GM12878 (cell line): ENCODE results near the gene NOC2L.
"Not testable (repeated sequence)": the region's sequence is repeated elsewhere in the genome, so short reads cannot be mapped to it uniquely, and the experiment has no call there.

Experiments
- BMI1 ChIP-seq: fragments of 450-650 bp; IDR thresholded peaks from 2 replicates; pipeline ENCODE4 v1.6.1; 2016; ENCODE audit warnings: mild to moderate bottlenecking, moderate library complexity, borderline replicate concordance
- CBX3 ChIP-seq: fragments of 200-600 bp; sonication (generic); IDR thresholded peaks from 2 replicates; pipeline ENCODE4 v1.6.1; 2016; ENCODE audit warnings: low read depth, borderline replicate concordance
- EZH2 ChIP-seq: IDR thresholded peaks from 2 replicates; pipeline ENCODE4 v1.6.1; 2012; ENCODE audit warnings: low read depth, mild to moderate bottlenecking, control low read depth, inconsistent platforms, low read length, borderline replicate concordance; ENCODE audit not compliant: control insufficient read depth
- NFIC ChIP-seq: IDR thresholded peaks from 2 replicates; pipeline ENCODE4 v1.6.1; 2012; ENCODE audit warnings: low read depth, mild to moderate bottlenecking, inconsistent platforms, low read length, moderate library complexity
- NFYB ChIP-seq: IDR thresholded peaks from 2 replicates; pipeline ENCODE4 v1.6.1; 2011; ENCODE audit warnings: low read depth, mild to moderate bottlenecking, low read length, improper control_type of control experiment, moderate library complexity; ENCODE audit not compliant: insufficient read depth
- POLR2A ChIP-seq: IDR thresholded peaks from 2 replicates; pipeline ENCODE4 v1.6.1; 2011; ENCODE audit warnings: low read depth, mild to moderate bottlenecking, low read length
- RAD21 ChIP-seq: IDR thresholded peaks from 2 replicates; pipeline ENCODE4 v1.6.1; 2011; ENCODE audit warnings: mild to moderate bottlenecking, low read depth, low read length, moderate library complexity; ENCODE audit not compliant: insufficient read depth
- RBBP5 ChIP-seq: fragments of 200-600 bp; sonication (generic); conservative IDR thresholded peaks from 2 replicates; pipeline ENCODE4 v1.6.1; 2016
- TARDBP ChIP-seq: IDR thresholded peaks from 2 replicates; pipeline ENCODE4 v1.6.1; 2016; ENCODE audit warnings: borderline replicate concordance
- ZNF207 ChIP-seq: fragments of 450-650 bp; IDR thresholded peaks from 2 replicates; pipeline ENCODE4 v1.6.1; 2014; ENCODE audit warnings: antibody characterized with exemption, mild to moderate bottlenecking, borderline replicate concordance
- ZNF274 ChIP-seq: IDR thresholded peaks from one replicate; pipeline ENCODE4 v1.8.0; 2011; ENCODE audit not compliant: insufficient read length, insufficient read depth
- TF ChIP-seq, protein P1 (sequence below): IDR thresholded peaks from 2 replicates; pipeline ENCODE4 v1.6.1; 2012; ENCODE audit warnings: low read depth, low read length, improper control_type of control experiment
- TF ChIP-seq, protein P2 (sequence below), 3 experiments: IDR thresholded peaks in 2 of 3; conservative IDR thresholded peaks in 1 of 3; 2 replicates each; pipeline ENCODE4 v1.5.1; 2011; ENCODE audit warnings: low read depth in 3 of 3, low read length in 3 of 3, mild to moderate bottlenecking in 3 of 3, control low read depth in 2 of 3, moderate library complexity in 2 of 3, inconsistent platforms in 1 of 3, mixed read lengths in 1 of 3; ENCODE audit not compliant: control insufficient read depth in 2 of 3, insufficient read depth in 1 of 3; ENCODE audit errors: extremely low read depth in 1 of 3
- TF ChIP-seq, protein P3 (sequence below): IDR thresholded peaks from 2 replicates; pipeline ENCODE4 v1.6.1; 2011; ENCODE audit warnings: mild to moderate bottlenecking, low read depth, low read length, moderate library complexity; ENCODE audit not compliant: insufficient replicate concordance

DNA sequence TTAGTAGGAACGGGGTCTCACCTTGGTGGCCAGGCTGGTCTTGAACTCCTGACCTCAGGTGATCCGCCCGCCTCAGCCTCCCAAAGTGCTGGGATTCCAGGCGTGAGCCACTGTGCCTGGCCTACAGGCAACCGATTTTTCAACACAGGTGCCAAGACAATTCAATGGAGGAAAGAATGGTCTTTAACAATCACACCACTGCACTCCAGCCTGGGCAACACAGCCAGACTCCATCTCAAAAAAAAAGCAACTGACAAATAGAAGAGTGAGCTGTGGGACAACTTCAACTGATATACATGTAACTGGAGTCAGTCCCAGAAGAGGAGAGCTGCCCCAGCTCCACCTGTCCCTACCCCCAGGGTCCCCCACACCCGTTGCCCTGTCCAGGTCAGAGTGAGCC lies 35.5 kb upstream of the NOC2L start:
- TF ChIP-seq, protein P1, sequence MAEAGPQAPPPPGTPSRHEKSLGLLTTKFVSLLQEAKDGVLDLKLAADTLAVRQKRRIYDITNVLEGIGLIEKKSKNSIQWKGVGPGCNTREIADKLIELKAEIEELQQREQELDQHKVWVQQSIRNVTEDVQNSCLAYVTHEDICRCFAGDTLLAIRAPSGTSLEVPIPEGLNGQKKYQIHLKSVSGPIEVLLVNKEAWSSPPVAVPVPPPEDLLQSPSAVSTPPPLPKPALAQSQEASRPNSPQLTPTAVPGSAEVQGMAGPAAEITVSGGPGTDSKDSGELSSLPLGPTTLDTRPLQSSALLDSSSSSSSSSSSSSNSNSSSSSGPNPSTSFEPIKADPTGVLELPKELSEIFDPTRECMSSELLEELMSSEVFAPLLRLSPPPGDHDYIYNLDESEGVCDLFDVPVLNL: not testable (repeated sequence)
- not testable (repeated sequence) for TF ChIP-seq NFYB, EZH2, RBBP5, BMI1, POLR2A, ZNF274, NFIC, ZNF207, RAD21, TARDBP, CBX3
- TF ChIP-seq, protein P2, sequence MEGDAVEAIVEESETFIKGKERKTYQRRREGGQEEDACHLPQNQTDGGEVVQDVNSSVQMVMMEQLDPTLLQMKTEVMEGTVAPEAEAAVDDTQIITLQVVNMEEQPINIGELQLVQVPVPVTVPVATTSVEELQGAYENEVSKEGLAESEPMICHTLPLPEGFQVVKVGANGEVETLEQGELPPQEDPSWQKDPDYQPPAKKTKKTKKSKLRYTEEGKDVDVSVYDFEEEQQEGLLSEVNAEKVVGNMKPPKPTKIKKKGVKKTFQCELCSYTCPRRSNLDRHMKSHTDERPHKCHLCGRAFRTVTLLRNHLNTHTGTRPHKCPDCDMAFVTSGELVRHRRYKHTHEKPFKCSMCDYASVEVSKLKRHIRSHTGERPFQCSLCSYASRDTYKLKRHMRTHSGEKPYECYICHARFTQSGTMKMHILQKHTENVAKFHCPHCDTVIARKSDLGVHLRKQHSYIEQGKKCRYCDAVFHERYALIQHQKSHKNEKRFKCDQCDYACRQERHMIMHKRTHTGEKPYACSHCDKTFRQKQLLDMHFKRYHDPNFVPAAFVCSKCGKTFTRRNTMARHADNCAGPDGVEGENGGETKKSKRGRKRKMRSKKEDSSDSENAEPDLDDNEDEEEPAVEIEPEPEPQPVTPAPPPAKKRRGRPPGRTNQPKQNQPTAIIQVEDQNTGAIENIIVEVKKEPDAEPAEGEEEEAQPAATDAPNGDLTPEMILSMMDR (IDR thresholded peaks at IDR 0.05 in 2 of 3, conservative IDR thresholded peaks at IDR 0.05 in 1 of 3; ENCODE audit: control insufficient read depth in 2 of 3, extremely low read depth in 1 of 3, insufficient read depth in 1 of 3, low read depth in 3 of 3, low read length in 3 of 3): not testable (repeated sequence)
- TF ChIP-seq, protein P3, sequence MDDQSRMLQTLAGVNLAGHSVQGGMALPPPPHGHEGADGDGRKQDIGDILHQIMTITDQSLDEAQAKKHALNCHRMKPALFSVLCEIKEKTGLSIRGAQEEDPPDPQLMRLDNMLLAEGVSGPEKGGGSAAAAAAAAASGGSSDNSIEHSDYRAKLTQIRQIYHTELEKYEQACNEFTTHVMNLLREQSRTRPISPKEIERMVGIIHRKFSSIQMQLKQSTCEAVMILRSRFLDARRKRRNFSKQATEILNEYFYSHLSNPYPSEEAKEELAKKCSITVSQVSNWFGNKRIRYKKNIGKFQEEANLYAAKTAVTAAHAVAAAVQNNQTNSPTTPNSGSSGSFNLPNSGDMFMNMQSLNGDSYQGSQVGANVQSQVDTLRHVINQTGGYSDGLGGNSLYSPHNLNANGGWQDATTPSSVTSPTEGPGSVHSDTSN: not testable (repeated sequence)
